Caco-2 (cell line): ENCODE results near the gene LRP5. TPM values are rescaled to one million over a fixed set of nuclear protein-coding genes. Genes with fewer than 3 reads are reported as not detected.

Experiments
- BruUV-seq: library from RNA; stranded (reverse); fragments of 400-500 nt; replicated peaks from 2 replicates; lab custom pipeline; 2021; lab: Mats Ljungman, UMichigan
- CTCF ChIA-PET: fragments of 300-600 bp; sonication (Branson Sonifier 250); formaldehyde crosslinking; loops from one replicate; lab custom pipeline; 2022; ENCODE audit warnings: antibody characterized with exemption; lab: Charles Lee
- POLR2A ChIA-PET: fragments of 300-600 bp; sonication (Branson Sonifier 250); formaldehyde crosslinking; loops from one replicate; lab custom pipeline; 2022; ENCODE audit warnings: antibody characterized with exemption; lab: Charles Lee
- DNase-seq, 2 experiments: peaks; one replicate each; pipeline versions ENCODE4 v3.0.0 to v3.0.0-alpha.2; 2020 to 2022
- H3K27me3 ChIP-seq: replicated peaks from 2 replicates; pipeline ENCODE4 v1.6.0; 2011; ENCODE audit warnings: low read length; ENCODE audit not compliant: control insufficient read depth, insufficient read depth
- H3K36me3 ChIP-seq: 2 replicates; pipeline ENCODE4 v1.5.1; 2011; ENCODE audit warnings: low read length; ENCODE audit not compliant: control insufficient read depth, insufficient read depth
- H3K4me1 ChIP-seq: fragments of 250-450 bp; sonication (Bioruptor Pico); 2 replicates; pipeline ENCODE4 v1.5.1; 2020; ENCODE audit warnings: mild to moderate bottlenecking
- H3K4me3 ChIP-seq: 2 replicates; pipeline ENCODE4 v1.5.1; 2011; ENCODE audit warnings: low read depth, mild to moderate bottlenecking, control low read depth, low read length
- H3K9me3 ChIP-seq: fragments of 250-450 bp; sonication (Bioruptor Pico); 2 replicates; pipeline ENCODE4 v1.5.1; 2020; ENCODE audit warnings: mild to moderate bottlenecking, moderate library complexity
- H3K27ac Mint-ChIP-seq: one replicate; pipeline ENCODE4 v1.8.0; 2022; ENCODE audit warnings: mixed read lengths; ENCODE audit not compliant: unreplicated experiment
- H3K27me3 Mint-ChIP-seq: one replicate; pipeline ENCODE4 v1.8.0; 2022; ENCODE audit warnings: mixed read lengths; ENCODE audit not compliant: insufficient read depth, unreplicated experiment
- H3K36me3 Mint-ChIP-seq: one replicate; pipeline ENCODE4 v1.8.0; 2022; ENCODE audit warnings: mild to moderate bottlenecking, mixed read lengths; ENCODE audit not compliant: insufficient read depth, unreplicated experiment
- H3K4me1 Mint-ChIP-seq: one replicate; pipeline ENCODE4 v1.8.0; 2022; ENCODE audit warnings: low read depth, mixed read lengths; ENCODE audit not compliant: unreplicated experiment
- H3K4me3 Mint-ChIP-seq: one replicate; pipeline ENCODE4 v1.8.0; 2022; ENCODE audit warnings: mild to moderate bottlenecking, moderate library complexity, mixed read lengths; ENCODE audit not compliant: unreplicated experiment
- H3K9me3 Mint-ChIP-seq: one replicate; pipeline ENCODE4 v1.8.0; 2022; ENCODE audit warnings: mixed read lengths; ENCODE audit not compliant: unreplicated experiment
- intact Hi-C: fragments of 100-400 bp; cut with micrococcal nuclease; formaldehyde crosslinking; loops from one replicate; pipeline ENCODE4 v1.10.0; 2022; ENCODE audit not compliant: unreplicated experiment
- total RNA-seq: library from RNA; stranded (reverse); gene quantifications from 2 replicates; pipeline ENCODE4 v1.2.3, GENCODE V29; 2022
- TF ChIP-seq, protein P1 (sequence below), 2 experiments: fragments of 200-600 bp in 1 of 2; IDR thresholded peaks; 1 replicate in 1 of 2; 2 replicates in 1 of 2; pipeline versions ENCODE4 v1.5.1 to v1.8.0; 2011 to 2022; ENCODE audit warnings: antibody characterized with exemption in 1 of 2, control low read depth in 1 of 2, inconsistent platforms in 1 of 2, low read depth in 1 of 2, low read length in 1 of 2, mild to moderate bottlenecking in 1 of 2, moderate library complexity in 1 of 2; ENCODE audit not compliant: insufficient read depth in 1 of 2, severe bottlenecking in 1 of 2, unreplicated experiment in 1 of 2

The LRP5 gene
- total RNA-seq, 1 experiment from 2014 or later: 94.3 TPM

DNA sequence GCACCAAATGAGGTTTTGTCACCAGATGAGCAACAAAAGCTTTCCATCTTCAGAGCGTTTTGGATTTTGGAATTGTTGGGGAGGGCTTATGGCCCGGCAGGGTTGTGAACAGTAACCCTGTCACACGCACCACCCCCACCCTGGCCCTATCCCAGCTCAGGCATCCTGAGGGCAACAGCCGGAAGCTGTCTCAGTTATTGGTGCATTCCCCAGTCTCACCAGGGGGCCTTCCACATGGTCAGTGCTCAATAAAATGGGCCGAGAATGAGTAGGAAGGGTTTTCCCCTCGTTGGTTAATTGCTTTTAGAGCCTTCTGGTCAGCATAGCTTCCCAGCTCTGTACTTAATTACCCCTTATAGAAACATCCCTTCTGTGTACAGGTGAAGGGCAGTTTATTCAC is 46.0 kb downstream of the LRP5 start:
- Mint-ChIP-seq H3K4me1 (no peaks in the 10 kb centered on the region), H3K36me3 (peaks cover 61% of the 10 kb centered on the region), H3K9me3 (no peaks in the 10 kb centered on the region), H3K27ac (no peak overlapping the region), H3K4me3 (no peak overlapping the region), H3K27me3 (no peaks in the 10 kb centered on the region)
- TF ChIP-seq, protein P1, sequence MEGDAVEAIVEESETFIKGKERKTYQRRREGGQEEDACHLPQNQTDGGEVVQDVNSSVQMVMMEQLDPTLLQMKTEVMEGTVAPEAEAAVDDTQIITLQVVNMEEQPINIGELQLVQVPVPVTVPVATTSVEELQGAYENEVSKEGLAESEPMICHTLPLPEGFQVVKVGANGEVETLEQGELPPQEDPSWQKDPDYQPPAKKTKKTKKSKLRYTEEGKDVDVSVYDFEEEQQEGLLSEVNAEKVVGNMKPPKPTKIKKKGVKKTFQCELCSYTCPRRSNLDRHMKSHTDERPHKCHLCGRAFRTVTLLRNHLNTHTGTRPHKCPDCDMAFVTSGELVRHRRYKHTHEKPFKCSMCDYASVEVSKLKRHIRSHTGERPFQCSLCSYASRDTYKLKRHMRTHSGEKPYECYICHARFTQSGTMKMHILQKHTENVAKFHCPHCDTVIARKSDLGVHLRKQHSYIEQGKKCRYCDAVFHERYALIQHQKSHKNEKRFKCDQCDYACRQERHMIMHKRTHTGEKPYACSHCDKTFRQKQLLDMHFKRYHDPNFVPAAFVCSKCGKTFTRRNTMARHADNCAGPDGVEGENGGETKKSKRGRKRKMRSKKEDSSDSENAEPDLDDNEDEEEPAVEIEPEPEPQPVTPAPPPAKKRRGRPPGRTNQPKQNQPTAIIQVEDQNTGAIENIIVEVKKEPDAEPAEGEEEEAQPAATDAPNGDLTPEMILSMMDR (IDR thresholded peaks at IDR 0.05; ENCODE audit: insufficient read depth in 1 of 2, low read depth in 1 of 2, low read length in 1 of 2, severe bottlenecking in 1 of 2, unreplicated experiment in 1 of 2): no peak
- POLR2A ChIA-PET: no interaction called here
- CTCF ChIA-PET: interaction anchor here (0.9 kb wide), 1 partner anchor 86 kb away, joined by 3 read pairs; no protein-coding TSS in a partner anchor
- no TSS peak for BruUV-seq
- Histone ChIP-seq H3K9me3 (peaks cover 4% of the 10 kb centered on the region; the same call in 1 of the 2 replicates), H3K4me1 (peaks cover 7% of the 10 kb centered on the region; the same call in 1 of the 2 replicates), H3K4me3 (no peak overlapping the region), H3K36me3 (peaks cover 26% of the 10 kb centered on the region), H3K27me3 (no peaks in the 10 kb centered on the region)
- no peak for DNase-seq
- intact Hi-C loops: no loop called here

DNA sequence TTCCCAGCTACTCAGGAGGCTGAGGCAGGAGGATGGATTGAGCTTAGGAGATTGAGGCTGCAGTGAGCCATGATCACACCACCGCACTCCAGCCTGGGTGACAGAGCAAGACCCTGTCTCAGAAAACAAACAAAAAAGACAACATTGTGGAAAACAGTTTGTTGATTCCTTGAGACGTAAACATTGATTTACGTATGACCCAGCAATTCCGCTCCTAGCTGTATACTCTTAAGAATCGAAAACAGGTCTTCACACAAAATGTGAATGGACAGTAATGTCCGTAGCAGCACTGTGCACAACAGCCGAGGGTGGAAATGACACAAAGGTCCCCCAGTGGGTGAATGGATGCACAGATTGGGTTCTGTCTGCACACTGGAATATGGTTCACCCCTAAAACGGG is 49.3 kb downstream of the LRP5 start:
- Mint-ChIP-seq H3K27me3 (no peaks in the 10 kb centered on the region), H3K9me3 (no peaks in the 10 kb centered on the region), H3K4me3 (no peak overlapping the region), H3K4me1 (peaks cover under 1% of the 10 kb centered on the region), H3K27ac (no peak overlapping the region), H3K36me3 (peaks cover 89% of the 10 kb centered on the region)
- intact Hi-C loops: no loop called here
- DNase-seq: no peak
- TF ChIP-seq, protein P1 (IDR thresholded peaks at IDR 0.05; ENCODE audit: insufficient read depth in 1 of 2, low read depth in 1 of 2, low read length in 1 of 2, severe bottlenecking in 1 of 2, unreplicated experiment in 1 of 2): no peak
- BruUV-seq: no TSS peak
- Histone ChIP-seq H3K36me3 (peaks cover 25% of the 10 kb centered on the region), H3K27me3 (no peaks in the 10 kb centered on the region), H3K4me3 (no peak overlapping the region), H3K4me1 (no peaks in the 10 kb centered on the region), H3K9me3 (peaks cover 4% of the 10 kb centered on the region; the same call in 1 of the 2 replicates)
- ChIA-PET CTCF (no interaction called here), POLR2A (no interaction called here)

DNA sequence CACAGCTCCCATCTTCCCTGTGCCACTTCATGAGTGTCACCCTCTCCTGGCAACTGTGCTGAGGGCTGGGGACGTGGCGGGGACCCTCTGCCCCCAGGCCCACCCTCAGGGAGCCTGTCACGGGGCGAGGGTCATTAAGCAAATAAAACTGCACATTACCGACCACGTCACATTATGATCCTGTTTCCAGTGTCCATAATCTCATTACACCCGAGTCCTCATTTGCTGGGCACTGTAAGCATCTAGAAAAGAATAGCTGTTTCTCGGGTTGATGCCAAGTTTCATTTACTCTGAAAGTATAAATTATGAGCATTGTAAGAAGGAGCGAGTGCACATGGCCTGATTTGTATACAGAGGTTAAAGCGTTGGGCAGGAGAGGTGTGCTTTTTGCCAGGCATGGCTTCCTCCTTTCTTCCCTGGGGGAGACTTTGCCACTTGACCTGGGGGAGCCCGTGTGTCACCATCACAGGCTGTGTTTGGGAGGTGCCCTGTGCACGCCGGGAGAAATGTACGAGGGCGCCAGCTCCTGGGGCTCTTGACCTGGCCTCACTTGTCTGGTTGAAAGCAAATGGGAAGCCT is 50.5 kb downstream of the LRP5 start:
- Mint-ChIP-seq H3K36me3 (peaks cover 93% of the 10 kb centered on the region), H3K9me3 (no peaks in the 10 kb centered on the region), H3K27me3 (no peaks in the 10 kb centered on the region), H3K4me1 (peaks cover 12% of the 10 kb centered on the region), H3K4me3 (no peak overlapping the region), H3K27ac (no peak overlapping the region)
- Histone ChIP-seq H3K27me3 (no peaks in the 10 kb centered on the region), H3K4me3 (no peak overlapping the region), H3K4me1 (no peaks in the 10 kb centered on the region), H3K9me3 (peaks cover 4% of the 10 kb centered on the region; the same call in 1 of the 2 replicates), H3K36me3 (peaks cover 24% of the 10 kb centered on the region)
- DNase-seq: no peak
- CTCF ChIA-PET: interaction anchor here (1.0 kb wide), 1 partner anchor 65 kb away, joined by 3 read pairs; no protein-coding TSS in a partner anchor
- BruUV-seq: no TSS peak
- TF ChIP-seq, protein P1 (IDR thresholded peaks at IDR 0.05; ENCODE audit: insufficient read depth in 1 of 2, low read depth in 1 of 2, low read length in 1 of 2, severe bottlenecking in 1 of 2, unreplicated experiment in 1 of 2): no peak
- POLR2A ChIA-PET: interaction anchor here (0.6 kb wide), 1 partner anchor 27 kb away, joined by 3 read pairs; no protein-coding TSS in a partner anchor
- intact Hi-C loops: no loop called here
